NCI-H2081 treated with DMSO at 0.1 percent for 48 hours (cell line): Measurements from ENCODE around the gene EFCAB10.
"Not testable (repeated sequence)": the region's sequence is repeated elsewhere in the genome, so short reads cannot be mapped to it uniquely, and the experiment has no call there.

Experiments
- DNase-seq: peaks from one replicate; lab custom pipeline; 2025; lab: John Stamatoyannopoulos, UW

Gene EFCAB10

GRCh38 chr7:105530546-105530945 is 50.7 kb downstream of the EFCAB10 start:
- no peak for DNase-seq

GRCh38 chr7:105530126-105530525 is 51.2 kb downstream of the EFCAB10 start:
- no peak for DNase-seq

- DNase-seq: not testable (repeated sequence)
Observed at GRCh38 chr7:105527737-105528136, 53.6 kb downstream of the EFCAB10 start.

- no peak for DNase-seq
Observed at GRCh38 chr7:105524840-105525239, 56.5 kb downstream of the EFCAB10 start.

GRCh38 chr7:105524423-105524822 is 56.9 kb downstream of the EFCAB10 start:
- not testable (repeated sequence) for DNase-seq

- DNase-seq: peak; percentile 76
Observed at GRCh38 chr7:105521717-105522463, 59.4 kb downstream of the EFCAB10 start, which contains the start of gene PUS7. TSS of gene PUS7 (minus strand) at chr7:105522271. CDS start at chr7:105508512, 13,759 bp downstream.

GRCh38 chr7:105521027-105521716 is 60.1 kb downstream of the EFCAB10 start:
- DNase-seq: no peak

GRCh38 chr7:105520620-105521019 is 60.7 kb downstream of the EFCAB10 start:
- DNase-seq: not testable (repeated sequence)

GRCh38 chr7:105519353-105519752 is 61.9 kb downstream of the EFCAB10 start:
- no peak for DNase-seq

- DNase-seq: not testable (repeated sequence)
Observed at GRCh38 chr7:105515610-105516009, 65.7 kb downstream of the EFCAB10 start.
